HEK293 (cell line): ENCODE results near the gene TMED6.

Source experiments
- CTCF ChIA-PET: fragments of 350-600 bp; formaldehyde crosslinking; extraction: SDS; loops from one replicate; lab custom pipeline; 2021; ENCODE audit warnings: antibody characterized with exemption; lab: Yijun Ruan, JAX
- POLR2A ChIA-PET: fragments of 300-600 bp; formaldehyde crosslinking; extraction: SDS; loops from one replicate; lab custom pipeline; 2020; ENCODE audit warnings: antibody characterized with exemption, inconsistent platforms; lab: Yijun Ruan, JAX
- H3K27ac ChIP-seq: fragments of 200-500 bp; sonication (Bioruptor generic); 2 replicates; pipeline ENCODE4 v1.5.1; 2014; ENCODE audit warnings: low read depth, low read length, control low read depth, inconsistent platforms; ENCODE audit errors: extremely low read depth
- H3K36me3 ChIP-seq, 2 experiments: fragments of 200-500 bp in 1 of 2; sonication (Bioruptor generic) in 1 of 2; 1 replicate in 1 of 2; 2 replicates in 1 of 2; pipeline ENCODE4 v1.5.1; 2014 to 2017; ENCODE audit warnings: inconsistent platforms in 2 of 2, low read length in 2 of 2; ENCODE audit not compliant: control insufficient read depth in 2 of 2, insufficient read depth in 1 of 2
- H3K4me1 ChIP-seq: fragments of 200-500 bp; sonication (Bioruptor generic); 2 replicates; pipeline ENCODE4 v1.5.1; 2014; ENCODE audit warnings: mild to moderate bottlenecking, low read length, inconsistent platforms; ENCODE audit not compliant: control insufficient read depth, insufficient read depth
- H3K4me3 ChIP-seq: 2 replicates; pipeline ENCODE4 v1.5.1; 2011; ENCODE audit warnings: low read depth, mild to moderate bottlenecking, control low read depth, low read length, moderate library complexity
- H3K9me3 ChIP-seq: fragments of 200-500 bp; sonication (Bioruptor generic); 2 replicates; pipeline ENCODE4 v1.5.1; 2014; ENCODE audit warnings: low read depth, low read length, inconsistent platforms; ENCODE audit not compliant: control insufficient read depth, insufficient read depth
- GLIS1 ChIP-seq: fragments of 450-650 bp; formaldehyde crosslinking; IDR thresholded peaks from 2 replicates; pipeline ENCODE4 v1.5.1; 2016; ENCODE audit warnings: missing biosample characterization, missing genetic modification characterization
- KLF9 ChIP-seq: fragments of 450-650 bp; formaldehyde crosslinking; IDR thresholded peaks from 2 replicates; pipeline ENCODE4 v1.5.1; 2016; ENCODE audit warnings: missing biosample characterization, missing genetic modification characterization, low read depth
- SP2 ChIP-seq: fragments of 450-650 bp; formaldehyde crosslinking; IDR thresholded peaks from 2 replicates; pipeline ENCODE4 v1.5.1; 2016; ENCODE audit warnings: missing biosample characterization, missing genetic modification characterization
- SP3 ChIP-seq: fragments of 450-650 bp; formaldehyde crosslinking; IDR thresholded peaks from 2 replicates; pipeline ENCODE4 v1.5.1; 2016; ENCODE audit warnings: missing biosample characterization, missing genetic modification characterization
- YY1 ChIP-seq: fragments of 450-650 bp; formaldehyde crosslinking; IDR thresholded peaks from 2 replicates; pipeline ENCODE4 v1.5.1; 2018; ENCODE audit warnings: missing biosample characterization, missing genetic modification characterization
- YY2 ChIP-seq: fragments of 450-650 bp; formaldehyde crosslinking; IDR thresholded peaks from 2 replicates; pipeline ENCODE4 v1.5.1; 2016; ENCODE audit warnings: missing biosample characterization, missing genetic modification characterization
- ZBTB17 ChIP-seq: fragments of 450-650 bp; formaldehyde crosslinking; IDR thresholded peaks from 2 replicates; pipeline ENCODE4 v1.5.1; 2016; ENCODE audit warnings: missing biosample characterization, missing genetic modification characterization
- ZBTB20 ChIP-seq: fragments of 450-650 bp; formaldehyde crosslinking; IDR thresholded peaks from 2 replicates; pipeline ENCODE4 v1.5.1; 2016; ENCODE audit warnings: missing biosample characterization, missing genetic modification characterization
- ZBTB44 ChIP-seq: fragments of 450-650 bp; IDR thresholded peaks from 2 replicates; pipeline ENCODE4 v1.5.1; 2018; ENCODE audit warnings: missing biosample characterization, mild to moderate bottlenecking, missing genetic modification characterization
- ZFP41 ChIP-seq: fragments of 450-650 bp; formaldehyde crosslinking; IDR thresholded peaks from 2 replicates; pipeline ENCODE4 v1.5.1; 2016; ENCODE audit warnings: missing biosample characterization, missing genetic modification characterization, borderline replicate concordance
- ZNF174 ChIP-seq: fragments of 450-650 bp; formaldehyde crosslinking; IDR thresholded peaks from 2 replicates; pipeline ENCODE4 v1.5.0; 2017; ENCODE audit warnings: missing biosample characterization, mild to moderate bottlenecking, missing genetic modification characterization
- ZNF184 ChIP-seq: fragments of 450-650 bp; IDR thresholded peaks from 2 replicates; pipeline ENCODE4 v1.5.1; 2018; ENCODE audit warnings: missing biosample characterization, mild to moderate bottlenecking, missing genetic modification characterization
- ZNF239 ChIP-seq: fragments of 450-650 bp; formaldehyde crosslinking; IDR thresholded peaks from 2 replicates; pipeline ENCODE4 v1.5.1; 2016; ENCODE audit warnings: missing biosample characterization, missing genetic modification characterization
- ZNF24 ChIP-seq: fragments of 450-650 bp; formaldehyde crosslinking; IDR thresholded peaks from 2 replicates; pipeline ENCODE4 v1.5.1; 2016; ENCODE audit warnings: missing biosample characterization, missing genetic modification characterization
- ZNF549 ChIP-seq: fragments of 450-650 bp; IDR thresholded peaks from 2 replicates; pipeline ENCODE4 v1.5.1; 2018; ENCODE audit warnings: missing biosample characterization, missing genetic modification characterization, mild to moderate bottlenecking, inconsistent platforms, moderate library complexity
- ZNF596 ChIP-seq: fragments of 450-650 bp; IDR thresholded peaks from 2 replicates; pipeline ENCODE4 v1.5.0; 2018; ENCODE audit warnings: missing biosample characterization, mild to moderate bottlenecking, missing genetic modification characterization, moderate library complexity
- ZNF626 ChIP-seq: fragments of 450-650 bp; sonication (Bioruptor Pico); formaldehyde crosslinking; IDR thresholded peaks from 2 replicates; pipeline ENCODE4 v1.5.1; 2018; ENCODE audit warnings: missing biosample characterization, missing genetic modification characterization, inconsistent platforms
- ZNF660 ChIP-seq: fragments of 450-650 bp; IDR thresholded peaks from 2 replicates; pipeline ENCODE4 v1.5.1; 2018; ENCODE audit warnings: missing biosample characterization, mild to moderate bottlenecking, missing genetic modification characterization
- ZSCAN16 ChIP-seq: fragments of 450-650 bp; formaldehyde crosslinking; IDR thresholded peaks from 2 replicates; pipeline ENCODE4 v1.5.1; 2016; ENCODE audit warnings: missing biosample characterization, missing genetic modification characterization
- ZSCAN30 ChIP-seq: fragments of 450-650 bp; IDR thresholded peaks from 2 replicates; pipeline ENCODE4 v1.5.1; 2018; ENCODE audit warnings: missing biosample characterization, mild to moderate bottlenecking, missing genetic modification characterization, moderate library complexity
- TF ChIP-seq, protein P1 (sequence below): fragments of 450-650 bp; formaldehyde crosslinking; conservative IDR thresholded peaks from 2 replicates; pipeline ENCODE4 v1.5.1; 2016; ENCODE audit warnings: low read depth, missing biosample characterization, missing genetic modification characterization
- TF ChIP-seq, protein P2 (sequence below): fragments of 450-650 bp; formaldehyde crosslinking; optimal IDR thresholded peaks from 2 replicates; pipeline ENCODE3; 2016; ENCODE audit warnings: missing biosample characterization, mild to moderate bottlenecking, missing genetic modification characterization
- TF ChIP-seq, protein P3 (sequence below): sonication (generic); formaldehyde crosslinking; IDR thresholded peaks from 2 replicates; pipeline ENCODE4 v1.8.1; 2022; ENCODE audit warnings: mild to moderate bottlenecking, moderate library complexity, missing genetic modification reagents
- TF ChIP-seq, protein P4 (sequence below): fragments of 450-650 bp; formaldehyde crosslinking; IDR thresholded peaks from 2 replicates; pipeline ENCODE4 v1.5.1; 2016; ENCODE audit warnings: missing biosample characterization, missing genetic modification characterization

TMED6 gene

GRCh38 chr16:69311533-69312387, 39.8 kb downstream of the TMED6 start (continued):
- TF ChIP-seq, protein P1, sequence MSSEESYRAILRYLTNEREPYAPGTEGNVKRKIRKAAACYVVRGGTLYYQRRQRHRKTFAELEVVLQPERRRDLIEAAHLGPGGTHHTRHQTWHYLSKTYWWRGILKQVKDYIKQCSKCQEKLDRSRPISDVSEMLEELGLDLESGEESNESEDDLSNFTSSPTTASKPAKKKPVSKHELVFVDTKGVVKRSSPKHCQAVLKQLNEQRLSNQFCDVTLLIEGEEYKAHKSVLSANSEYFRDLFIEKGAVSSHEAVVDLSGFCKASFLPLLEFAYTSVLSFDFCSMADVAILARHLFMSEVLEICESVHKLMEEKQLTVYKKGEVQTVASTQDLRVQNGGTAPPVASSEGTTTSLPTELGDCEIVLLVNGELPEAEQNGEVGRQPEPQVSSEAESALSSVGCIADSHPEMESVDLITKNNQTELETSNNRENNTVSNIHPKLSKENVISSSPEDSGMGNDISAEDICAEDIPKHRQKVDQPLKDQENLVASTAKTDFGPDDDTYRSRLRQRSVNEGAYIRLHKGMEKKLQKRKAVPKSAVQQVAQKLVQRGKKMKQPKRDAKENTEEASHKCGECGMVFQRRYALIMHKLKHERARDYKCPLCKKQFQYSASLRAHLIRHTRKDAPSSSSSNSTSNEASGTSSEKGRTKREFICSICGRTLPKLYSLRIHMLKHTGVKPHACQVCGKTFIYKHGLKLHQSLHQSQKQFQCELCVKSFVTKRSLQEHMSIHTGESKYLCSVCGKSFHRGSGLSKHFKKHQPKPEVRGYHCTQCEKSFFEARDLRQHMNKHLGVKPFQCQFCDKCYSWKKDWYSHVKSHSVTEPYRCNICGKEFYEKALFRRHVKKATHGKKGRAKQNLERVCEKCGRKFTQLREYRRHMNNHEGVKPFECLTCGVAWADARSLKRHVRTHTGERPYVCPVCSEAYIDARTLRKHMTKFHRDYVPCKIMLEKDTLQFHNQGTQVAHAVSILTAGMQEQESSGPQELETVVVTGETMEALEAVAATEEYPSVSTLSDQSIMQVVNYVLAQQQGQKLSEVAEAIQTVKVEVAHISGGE (tag by site-specific recombination), result peak; percentile 33
- TF ChIP-seq ZNF184 (tag by site-specific recombination) (no peak), SP3 (0 out of 2 replicates have a peak, but pooled peaks have one; percentile 8), ZSCAN16 (no peak), ZBTB17 (tag by site-specific recombination) (peak; percentile 88), ZBTB20 (tag by site-specific recombination) (peak; percentile 97), ZNF549 (tag by site-specific recombination) (0 out of 2 replicates have a peak, but pooled peaks have one; percentile 15)
- TF ChIP-seq, protein P2, sequence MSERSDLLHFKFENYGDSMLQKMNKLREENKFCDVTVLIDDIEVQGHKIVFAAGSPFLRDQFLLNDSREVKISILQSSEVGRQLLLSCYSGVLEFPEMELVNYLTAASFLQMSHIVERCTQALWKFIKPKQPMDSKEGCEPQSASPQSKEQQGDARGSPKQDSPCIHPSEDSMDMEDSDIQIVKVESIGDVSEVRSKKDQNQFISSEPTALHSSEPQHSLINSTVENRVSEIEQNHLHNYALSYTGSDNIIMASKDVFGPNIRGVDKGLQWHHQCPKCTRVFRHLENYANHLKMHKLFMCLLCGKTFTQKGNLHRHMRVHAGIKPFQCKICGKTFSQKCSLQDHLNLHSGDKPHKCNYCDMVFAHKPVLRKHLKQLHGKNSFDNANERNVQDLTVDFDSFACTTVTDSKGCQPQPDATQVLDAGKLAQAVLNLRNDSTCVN (tag by site-specific recombination), result peak; percentile 65

- Histone ChIP-seq H3K36me3 (peaks cover 14 to 33% of the 10 kb centered on the region in 2 experiments; a peak in 2 of 3 replicates), H3K27ac (peak within 1 kb of the TSS; percentile 93), H3K4me1 (no peaks in the 10 kb centered on the region), H3K9me3 (no peaks in the 10 kb centered on the region), H3K4me3 (peak within 1 kb of the TSS; percentile 82)
- ChIA-PET POLR2A (interaction anchor here (0.9 to 1.4 kb wide), 2 partner anchors 13 to 161 kb away, joined by 3 to 4 read pairs; no protein-coding TSS in a partner anchor), CTCF (interaction anchor here (0.6 to 1.3 kb wide), 3 partner anchors 105 to 1226 kb away, joined by 3 to 5 read pairs (median 3); no protein-coding TSS in a partner anchor)
- TF ChIP-seq YY1 (tag by site-specific recombination) (0 out of 2 replicates have a peak, but pooled peaks have one; percentile 15), KLF9 (tag by site-specific recombination) (peak; percentile 52; the same call in 1 of the 2 replicates), SP3 (peak; percentile 70), ZNF626 (tag by site-specific recombination) (peak; percentile 92), YY2 (tag by site-specific recombination) (peak; percentile 57; the same call in 1 of the 2 replicates), ZNF660 (tag by site-specific recombination) (peak; percentile 96), GLIS1 (tag by site-specific recombination) (peak; percentile 19; the same call in 1 of the 2 replicates), SP2 (tag by site-specific recombination) (peak; percentile 79), ZSCAN16 (0 out of 2 replicates have a peak, but pooled peaks have one; percentile 50), ZNF596 (peak; percentile 25; the same call in 1 of the 2 replicates), ZBTB17 (tag by site-specific recombination) (peak; percentile 67), ZNF239 (peak; percentile 99), ZNF24 (tag by site-specific recombination) (no peak), ZBTB44 (tag by site-specific recombination) (0 out of 2 replicates have a peak, but pooled peaks have one; percentile 24), ZNF174 (tag by site-specific recombination) (peak; percentile 67; the same call in 1 of the 2 replicates), ZSCAN30 (tag by site-specific recombination) (peak; percentile 71), ZFP41 (tag by site-specific recombination) (no peak)
- TF ChIP-seq, protein P3, sequence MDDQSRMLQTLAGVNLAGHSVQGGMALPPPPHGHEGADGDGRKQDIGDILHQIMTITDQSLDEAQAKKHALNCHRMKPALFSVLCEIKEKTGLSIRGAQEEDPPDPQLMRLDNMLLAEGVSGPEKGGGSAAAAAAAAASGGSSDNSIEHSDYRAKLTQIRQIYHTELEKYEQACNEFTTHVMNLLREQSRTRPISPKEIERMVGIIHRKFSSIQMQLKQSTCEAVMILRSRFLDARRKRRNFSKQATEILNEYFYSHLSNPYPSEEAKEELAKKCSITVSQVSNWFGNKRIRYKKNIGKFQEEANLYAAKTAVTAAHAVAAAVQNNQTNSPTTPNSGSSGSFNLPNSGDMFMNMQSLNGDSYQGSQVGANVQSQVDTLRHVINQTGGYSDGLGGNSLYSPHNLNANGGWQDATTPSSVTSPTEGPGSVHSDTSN, result peak; percentile 84
- TF ChIP-seq, protein P4, sequence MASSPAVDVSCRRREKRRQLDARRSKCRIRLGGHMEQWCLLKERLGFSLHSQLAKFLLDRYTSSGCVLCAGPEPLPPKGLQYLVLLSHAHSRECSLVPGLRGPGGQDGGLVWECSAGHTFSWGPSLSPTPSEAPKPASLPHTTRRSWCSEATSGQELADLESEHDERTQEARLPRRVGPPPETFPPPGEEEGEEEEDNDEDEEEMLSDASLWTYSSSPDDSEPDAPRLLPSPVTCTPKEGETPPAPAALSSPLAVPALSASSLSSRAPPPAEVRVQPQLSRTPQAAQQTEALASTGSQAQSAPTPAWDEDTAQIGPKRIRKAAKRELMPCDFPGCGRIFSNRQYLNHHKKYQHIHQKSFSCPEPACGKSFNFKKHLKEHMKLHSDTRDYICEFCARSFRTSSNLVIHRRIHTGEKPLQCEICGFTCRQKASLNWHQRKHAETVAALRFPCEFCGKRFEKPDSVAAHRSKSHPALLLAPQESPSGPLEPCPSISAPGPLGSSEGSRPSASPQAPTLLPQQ (tag by site-specific recombination), result peak; percentile 12; the same call in 1 of the 2 replicates
Observed at GRCh38 chr16:69310653-69311532, 40.7 kb downstream of the TMED6 start, which contains the start of gene VPS4A. Gene VPS4A, plus strand, starts transcription at chr16:69311350. Its CDS starts 162 bp downstream, at chr16:69311512.
